SH-SY5Y (cell line): ENCODE data around the gene PTPRG.

Experiments used
- GATA2 ChIP-seq: IDR thresholded peaks from 2 replicates; pipeline ENCODE4 v1.6.1; 2011; ENCODE audit warnings: mild to moderate bottlenecking, low read depth, low read length
- GATA3 ChIP-seq: IDR thresholded peaks from 2 replicates; pipeline ENCODE4 v1.6.1; 2011; ENCODE audit warnings: low read depth, mild to moderate bottlenecking, low read length, moderate library complexity

DNA sequence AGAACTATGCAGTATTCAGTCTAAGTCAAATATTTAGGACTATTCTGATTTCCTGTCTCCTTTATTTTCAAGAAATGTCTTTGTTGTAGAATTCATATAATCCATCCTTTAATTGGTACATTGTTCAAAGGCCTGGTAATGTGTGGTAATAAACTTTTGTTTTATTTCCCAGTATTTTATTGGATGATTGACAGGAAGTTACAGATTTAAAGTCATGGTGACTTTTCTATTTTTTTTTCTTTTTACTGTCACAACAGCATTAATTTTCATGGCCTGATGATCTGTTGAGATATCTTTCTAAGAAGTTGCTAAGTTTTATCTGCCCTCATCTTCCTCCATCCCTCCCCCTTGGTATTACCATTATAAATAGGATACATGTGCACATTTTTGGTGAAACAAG is 161.7 kb downstream of the PTPRG start:
- TF ChIP-seq GATA2 (no peak), GATA3 (no peak)
